HG03571 (cell line): Measurements from ENCODE around the gene IL23R.
A peak's percentile ranks its signal among the peaks of the same experiment; 100 is the strongest.
"Not testable (repeated sequence)": the region's sequence is repeated elsewhere in the genome, so short reads cannot be mapped to it uniquely, and the experiment has no call there.

Experiments
- ATAC-seq: cut with Tn5 transposase; IDR thresholded peaks from one replicate; pipeline ENCODE4 v1.9.1; 2021; ENCODE audit not compliant: unreplicated experiment

The IL23R gene

GRCh38 chr1:67166196-67166595 lies at the start of gene IL23R:
TSS of gene IL23R (plus strand) at chr1:67166454. CDS start at chr1:67168121, 1,667 bp downstream.
- ATAC-seq, result peak; percentile 80

DNA sequence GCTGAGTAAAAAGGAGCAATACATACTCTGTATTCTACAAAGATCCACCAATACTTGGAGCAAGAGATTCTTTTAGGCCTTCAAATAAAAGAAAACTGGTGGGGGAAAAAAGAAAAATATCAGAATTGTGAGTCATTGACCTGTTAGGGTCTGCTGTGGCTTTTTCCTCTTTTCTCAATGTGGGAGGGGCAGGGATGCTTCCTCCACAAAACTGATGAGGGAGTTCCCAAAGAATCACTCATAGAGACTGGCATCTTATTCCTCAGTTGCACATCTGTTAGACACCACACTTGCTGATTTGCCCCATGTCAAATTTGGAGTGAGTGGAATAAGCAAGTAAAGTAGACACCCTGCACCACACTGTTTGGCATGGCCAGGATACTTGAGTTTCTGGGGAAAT lies 48.1 kb upstream of the IL23R start:
- no peak for ATAC-seq

- no peak for ATAC-seq
Observed at GRCh38 chr1:67118646-67119045, 47.6 kb upstream of the IL23R start.

- ATAC-seq, result no peak
Observed at GRCh38 chr1:67120855-67121619, 45.2 kb upstream of the IL23R start.

GRCh38 chr1:67124455-67124854 lies 41.8 kb upstream of the IL23R start:
- ATAC-seq, result no peak

DNA sequence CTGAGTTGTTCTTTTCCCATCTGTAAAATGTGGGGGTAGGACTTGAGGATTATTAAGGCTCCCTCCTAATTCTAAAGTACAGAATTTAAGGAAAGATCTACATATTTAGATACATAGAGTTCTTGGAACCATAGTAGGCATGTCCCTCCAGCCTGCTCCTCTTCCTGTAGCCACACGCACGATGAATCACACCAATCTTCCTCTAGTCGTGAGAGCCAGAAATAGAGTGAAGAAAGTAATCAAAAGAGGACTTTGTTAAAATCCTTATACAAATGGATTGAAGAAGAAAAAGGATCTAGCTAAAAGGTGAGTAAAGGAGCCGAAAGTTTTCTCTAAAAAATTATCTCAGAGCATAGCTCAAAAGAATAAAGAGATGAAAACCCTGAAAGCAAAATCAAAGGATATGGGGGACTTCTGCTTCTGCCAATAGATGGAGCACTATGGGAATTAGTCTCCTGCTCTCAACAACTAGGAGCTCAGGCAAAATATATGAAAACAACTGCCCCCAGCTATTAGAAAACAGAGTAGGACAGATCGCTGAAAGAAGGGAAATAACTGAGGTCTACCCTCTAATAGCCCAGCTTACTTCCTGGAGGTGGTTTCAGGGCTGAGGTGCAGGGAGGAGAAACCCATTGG lies 40.0 kb upstream of the IL23R start:
- no peak for ATAC-seq

DNA sequence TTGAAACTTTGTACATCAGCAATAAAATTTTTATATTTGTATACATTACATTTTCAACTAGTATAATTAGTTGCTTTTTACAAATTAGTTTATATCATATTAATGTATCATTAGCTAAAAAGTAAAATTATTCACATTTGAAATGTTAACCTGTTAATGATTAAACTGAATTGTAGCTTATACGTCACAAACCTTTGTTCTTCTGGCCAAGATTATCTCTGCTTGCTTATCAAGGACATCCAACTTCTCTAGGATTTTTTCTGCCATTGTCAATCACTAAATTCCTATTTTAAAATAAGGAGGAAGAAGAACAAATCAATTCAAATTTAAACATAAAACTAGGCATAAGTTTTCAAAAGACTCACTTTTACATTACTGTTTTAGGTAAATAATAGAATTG lies 39.3 kb upstream of the IL23R start:
- no peak for ATAC-seq

DNA sequence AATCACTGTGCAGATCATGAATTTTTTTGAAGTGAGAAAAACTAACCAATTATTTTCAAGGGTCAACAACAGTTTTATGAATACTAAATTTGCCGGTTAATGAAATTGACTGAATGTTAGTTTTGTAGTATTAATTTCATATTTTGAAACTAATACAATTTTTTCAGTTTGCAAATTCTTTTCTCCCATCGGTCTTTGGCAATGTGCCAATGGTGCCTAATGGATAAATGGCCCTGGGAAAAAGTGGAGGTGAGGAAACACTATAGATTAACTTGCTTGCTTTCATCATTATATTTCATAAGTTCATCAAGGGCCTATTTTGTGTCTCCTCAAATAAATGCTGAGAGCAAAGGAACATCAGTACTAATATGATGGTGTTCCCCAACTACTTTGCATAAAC lies 35.6 kb upstream of the IL23R start:
- no peak for ATAC-seq

DNA sequence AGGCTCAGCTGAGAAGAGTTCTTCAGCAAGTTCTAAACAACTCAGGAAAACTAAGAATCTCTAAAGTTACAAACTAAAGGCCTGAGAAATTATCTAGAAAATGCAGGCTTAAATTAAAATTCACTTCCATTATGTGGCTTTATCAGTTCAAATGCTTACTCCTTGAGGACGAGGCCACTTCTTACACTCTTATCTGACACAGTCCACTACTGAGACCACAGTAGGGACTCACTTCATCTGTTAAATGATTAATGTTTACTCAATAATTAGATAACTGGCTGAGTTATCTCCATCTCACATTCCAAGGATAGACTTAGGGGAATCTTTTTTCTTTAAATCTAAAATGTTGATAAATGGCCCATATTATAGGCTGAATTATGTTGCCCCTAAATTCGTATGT lies 33.1 kb upstream of the IL23R start:
- ATAC-seq, result no peak

DNA sequence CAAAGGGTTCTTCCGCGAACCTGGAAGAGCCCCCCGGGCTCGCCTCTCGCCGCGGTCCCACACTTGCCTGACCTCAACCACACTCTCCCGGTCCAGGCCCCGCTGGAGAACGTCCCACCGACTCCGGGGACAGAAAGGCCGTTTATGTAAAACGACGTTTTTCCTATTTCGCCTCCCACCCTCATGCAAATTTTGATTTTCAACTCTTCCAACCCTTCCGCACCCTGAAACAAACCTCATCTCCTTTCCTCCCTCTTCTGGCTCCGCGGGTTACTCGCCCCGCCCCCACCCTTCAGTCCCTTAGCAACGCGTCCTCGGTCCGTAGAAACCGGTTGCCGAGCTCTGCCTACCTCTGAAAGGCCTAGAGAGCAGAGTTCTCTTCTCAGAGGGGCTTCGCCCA lies 31.6 kb upstream of the IL23R start, which contains the start of gene C1orf141:
Gene C1orf141 (minus strand): TSS at position 276 of the 400 bp plus-strand sequence. CDS start 7,730 bp downstream, outside the sequence.
- no peak for ATAC-seq

DNA sequence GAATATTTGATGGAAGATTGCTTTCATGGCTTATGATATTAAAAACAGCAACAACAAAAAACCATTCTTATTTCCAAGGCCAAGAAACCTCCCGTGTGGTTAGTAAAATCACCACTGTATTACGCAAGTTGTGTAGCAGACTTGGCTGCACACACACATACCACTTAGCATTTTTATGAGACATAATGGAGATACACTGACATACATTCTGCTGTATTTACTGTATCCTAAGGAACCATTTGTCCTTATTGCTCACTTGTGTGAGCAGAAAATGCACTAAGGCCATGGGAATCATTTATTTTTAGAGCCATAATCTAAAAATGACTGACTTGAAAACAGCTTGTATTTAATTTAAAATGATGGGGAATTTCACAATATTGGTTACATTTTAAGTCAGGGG lies 30.9 kb upstream of the IL23R start:
- no peak for ATAC-seq

DNA sequence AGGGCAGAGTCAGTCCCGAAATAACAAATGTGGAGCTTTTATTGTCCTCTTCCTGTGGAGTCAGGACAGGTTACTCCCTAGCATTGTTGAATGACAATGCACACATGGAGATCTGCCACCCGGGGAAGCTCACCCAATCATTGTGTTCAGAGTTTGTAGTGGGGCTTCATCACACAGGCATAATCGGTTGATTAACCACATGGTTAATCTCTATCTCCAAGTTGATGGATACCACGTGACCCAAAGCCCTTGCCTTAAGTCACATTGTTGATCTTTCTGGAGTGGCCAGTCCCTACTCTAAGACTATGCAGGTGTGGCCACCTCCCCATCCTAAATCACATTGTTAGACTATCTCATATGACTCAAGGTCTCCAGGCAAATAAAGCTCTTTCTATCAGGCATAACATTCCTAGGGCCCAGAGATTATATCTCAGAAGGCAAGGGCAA lies 28.9 kb upstream of the IL23R start:
- ATAC-seq, result no peak

DNA sequence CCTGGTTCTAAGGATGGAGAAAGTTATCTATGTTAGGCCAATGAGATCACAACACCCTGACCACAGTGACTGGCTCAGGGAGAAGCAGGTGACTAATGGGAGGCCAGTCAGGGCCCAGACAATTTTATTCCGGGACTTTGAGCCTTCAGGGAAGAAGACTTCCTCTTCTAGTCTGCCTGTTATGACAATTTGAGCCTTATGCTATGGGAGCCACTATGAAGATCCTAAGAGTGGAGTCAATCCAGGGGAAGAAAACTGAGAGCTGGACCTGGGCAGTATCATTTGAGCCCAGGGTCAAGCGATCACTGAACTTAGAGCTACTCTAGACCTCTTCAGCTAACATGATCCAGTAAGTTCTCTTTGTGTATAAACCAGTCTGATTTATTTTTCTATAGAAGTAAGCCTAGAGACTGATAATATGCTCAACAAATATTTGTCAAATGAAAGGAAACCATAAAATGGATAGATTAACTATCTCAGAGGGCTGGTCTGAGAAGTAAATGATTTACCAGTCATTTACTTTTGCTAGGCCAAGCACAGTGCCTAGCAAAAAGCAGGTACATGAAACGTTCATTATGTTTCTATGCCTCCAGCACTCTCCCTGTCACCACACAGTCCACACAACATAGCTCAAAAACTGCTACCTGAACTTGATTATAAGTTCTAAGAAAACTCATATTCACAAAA lies 27.3 kb upstream of the IL23R start:
- ATAC-seq, result no peak

DNA sequence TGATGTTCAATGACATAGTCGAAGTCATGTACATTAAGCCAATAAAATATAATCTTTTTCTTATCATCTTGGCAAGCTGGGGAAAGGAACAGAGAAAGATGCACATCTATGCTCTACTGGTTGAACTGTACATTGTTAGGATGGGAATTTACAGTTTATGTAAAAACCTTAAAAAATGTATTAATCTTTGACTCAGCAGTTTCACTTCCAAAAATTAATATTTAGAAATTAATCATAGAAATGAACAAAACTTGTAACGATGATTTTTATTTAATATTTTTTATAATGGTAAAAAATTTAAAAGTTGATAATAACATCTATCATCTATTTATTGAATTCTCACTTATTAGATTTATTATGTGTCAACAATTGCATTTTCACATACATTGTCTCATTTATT lies 25.8 kb upstream of the IL23R start:
- no peak for ATAC-seq

- ATAC-seq, result not testable (repeated sequence)
Observed at GRCh38 chr1:67141832-67142231, 24.4 kb upstream of the IL23R start.

DNA sequence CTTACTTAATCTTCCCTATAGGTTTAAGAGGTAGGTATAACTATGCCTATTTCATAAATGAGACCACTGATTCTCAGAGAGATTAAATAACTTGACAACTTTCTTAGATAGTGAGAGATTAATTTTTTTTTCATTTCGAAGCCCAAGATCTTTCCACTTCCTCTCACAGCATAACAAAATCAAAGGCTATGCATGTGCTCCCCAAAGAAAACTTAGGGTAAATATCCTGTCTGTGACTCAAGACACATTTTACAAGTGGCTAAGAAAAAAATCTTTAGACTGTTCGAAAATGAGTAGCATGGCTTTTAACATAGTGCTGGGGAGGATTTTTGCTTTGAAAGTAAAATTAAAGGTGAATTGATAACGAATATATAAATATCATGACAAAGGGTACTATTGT lies 23.3 kb upstream of the IL23R start:
- ATAC-seq, result no peak

DNA sequence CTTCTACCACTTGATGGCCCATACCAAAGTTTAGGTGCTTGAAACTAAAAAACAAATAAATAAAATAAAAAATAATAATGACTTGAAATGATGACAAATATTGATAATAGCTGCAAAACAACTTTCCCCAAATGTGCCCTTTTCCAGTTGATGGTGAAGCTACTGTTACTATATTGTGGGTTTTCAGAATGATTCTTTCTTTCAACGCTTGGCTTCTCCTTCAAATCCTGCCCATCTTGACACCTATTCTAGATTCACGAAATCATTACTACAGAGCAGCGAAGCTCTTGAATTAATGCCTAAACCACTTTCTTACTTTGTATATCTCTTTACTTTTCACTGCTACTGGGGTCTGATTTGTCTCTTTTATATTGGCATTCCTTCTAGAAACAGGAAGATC lies 22.3 kb upstream of the IL23R start:
- no peak for ATAC-seq

GRCh38 chr1:67144696-67145095 lies 21.6 kb upstream of the IL23R start:
- ATAC-seq, result no peak

DNA sequence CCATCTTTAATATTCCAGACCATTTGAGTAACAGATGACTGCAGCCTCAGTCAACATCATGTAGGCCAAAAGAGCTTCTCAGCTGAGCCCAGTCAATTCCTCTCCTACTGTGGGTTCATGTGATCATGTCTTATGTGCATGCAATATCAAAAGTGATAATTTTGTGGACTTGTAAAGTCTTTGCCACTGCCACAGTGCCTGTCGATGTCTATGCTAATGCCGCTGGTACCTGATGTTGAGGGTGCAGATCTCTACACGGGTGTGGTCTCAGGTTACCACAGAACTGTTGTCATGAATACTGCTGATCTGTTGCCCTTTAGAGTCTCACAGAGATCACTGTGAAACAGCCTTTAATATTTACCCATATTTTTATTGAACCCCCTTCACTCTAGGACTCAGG lies 20.2 kb upstream of the IL23R start:
- ATAC-seq, result no peak

- ATAC-seq, result no peak
Observed at GRCh38 chr1:67146539-67146938, 19.7 kb upstream of the IL23R start.

GRCh38 chr1:67147973-67148372 lies 18.3 kb upstream of the IL23R start:
- ATAC-seq, result not testable (repeated sequence)
